Thymus (tissue), 11 donors: Measurements from ENCODE around the gene TSC22D3. TPM values are rescaled to one million over a fixed set of nuclear protein-coding genes. Genes with fewer than 3 reads are reported as not detected.
"Not testable (repeated sequence)": the region's sequence is repeated elsewhere in the genome, so short reads cannot be mapped to it uniquely, and the experiment has no call there.

Experiments
- DNase-seq, 9 donors: peaks; one replicate each; pipeline ENCODE4 v3.0.0-alpha.2; 2013; ENCODE audit warnings: low spot score in 9 of 9, low read depth in 6 of 9, missing footprints in 1 of 9
- H3K27ac ChIP-seq, 2 donors: one replicate each; pipeline ENCODE4 v1.5.1; 2013; ENCODE audit warnings: control low read depth in 1 of 2, low read depth in 1 of 2, low read length in 1 of 2, mild to moderate bottlenecking in 1 of 2, moderate library complexity in 1 of 2
- H3K27me3 ChIP-seq, 2 donors: one replicate each; pipeline ENCODE4 v1.5.1; 2013; ENCODE audit warnings: low read length in 1 of 2; ENCODE audit not compliant: control insufficient read depth in 2 of 2, insufficient read depth in 1 of 2
- H3K36me3 ChIP-seq, 2 donors: one replicate each; pipeline ENCODE4 v1.5.1; 2013; ENCODE audit warnings: low read length in 1 of 2, mild to moderate bottlenecking in 1 of 2, moderate library complexity in 1 of 2; ENCODE audit not compliant: control insufficient read depth in 2 of 2, insufficient read depth in 2 of 2
- H3K4me1 ChIP-seq, 2 donors: one replicate each; pipeline ENCODE4 v1.5.1; 2013; ENCODE audit warnings: low read length in 2 of 2; ENCODE audit not compliant: control insufficient read depth in 2 of 2, insufficient read depth in 2 of 2
- H3K4me3 ChIP-seq, 2 donors: one replicate each; pipeline ENCODE4 v1.5.1; 2013; ENCODE audit warnings: low read length in 2 of 2, control low read depth in 1 of 2, mild to moderate bottlenecking in 1 of 2
- H3K9me3 ChIP-seq, 2 donors: one replicate each; pipeline ENCODE4 v1.5.1; 2013; ENCODE audit warnings: low read length in 1 of 2, mild to moderate bottlenecking in 1 of 2; ENCODE audit not compliant: control insufficient read depth in 2 of 2, insufficient read depth in 1 of 2
- WGBS: extraction: QIAGEN DNeasy Blood & Tissue Kit; methylation state at CpG from one replicate; pipeline ENCODE4 v1.1.7; 2013; 5-methylcytosine and 5-hydroxymethylcytosine counted together
- polyA plus RNA-seq: library from polyadenylated mRNA; stranded (reverse); fragments of 200-250 nt; gene quantifications from one replicate; pipeline ENCODE4 v1.2.3, GENCODE V29; 2013
- total RNA-seq: library from RNA; stranded (reverse); fragments of 120-200 nt; gene quantifications from one replicate; pipeline ENCODE4 v1.2.4, GENCODE V29; 2013
- donor health status: healthy.

The TSC22D3 gene
- total and polyA plus RNA-seq, 2 donors: 63.4 to 873 TPM

DNA sequence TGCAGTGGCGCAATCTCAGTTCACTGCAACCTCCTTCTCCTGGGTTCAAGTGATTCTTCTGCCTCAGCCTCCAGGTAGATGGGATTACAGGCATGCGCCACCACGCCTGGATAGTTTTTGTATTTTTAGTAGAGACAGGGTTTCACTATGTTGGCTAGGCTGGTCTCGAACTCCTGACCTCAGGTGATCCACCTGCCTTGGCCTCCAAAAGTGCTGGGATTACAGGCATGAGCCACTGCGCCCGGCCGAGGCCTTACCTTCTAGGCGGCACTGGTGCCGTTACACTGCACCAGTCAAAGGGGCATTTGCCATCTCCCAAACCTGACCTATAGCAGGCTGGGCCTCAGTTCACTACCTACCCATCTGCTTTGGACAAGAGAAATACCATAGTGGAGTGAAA is 90.0 kb downstream of the TSC22D3 start:
- H3K36me3 ChIP-seq, H3K27me3 ChIP-seq, H3K27ac ChIP-seq, H3K9me3 ChIP-seq, H3K4me3 ChIP-seq, DNase-seq: not testable (repeated sequence)
- H3K4me1 ChIP-seq: peaks cover 5 to 10% of the 10 kb centered on the region in 2 donors
- WGBS: 96% methylated on average over 9 of the region's 9 CpGs

DNA sequence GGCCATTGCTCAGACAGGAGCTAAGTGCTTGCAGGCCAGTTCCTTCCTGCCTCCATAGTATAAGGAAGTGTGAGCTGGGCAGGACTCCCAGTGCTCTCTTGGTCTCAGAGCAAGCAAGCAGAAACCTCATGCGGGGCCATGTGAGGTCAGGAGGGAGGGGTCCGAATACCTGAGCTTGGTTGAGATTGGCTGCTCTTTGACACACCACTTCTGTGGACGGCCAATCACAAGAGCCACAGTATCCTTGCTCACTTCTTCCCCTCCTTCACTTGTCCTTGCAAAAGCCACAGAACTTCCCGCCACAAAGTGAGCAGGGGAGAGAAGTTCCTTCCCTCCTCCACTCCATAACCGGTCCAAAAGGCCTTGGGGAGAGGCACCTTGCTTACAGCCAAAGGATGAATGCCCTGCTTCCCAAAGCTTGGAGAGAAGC is 90.6 kb downstream of the TSC22D3 start:
- H3K36me3 ChIP-seq: no peaks in the 10 kb centered on the region
- WGBS: 12% methylated on average over 5 of the region's 5 CpGs
- no peak overlapping the region for H3K4me3 ChIP-seq
- peak in 2 of 9 donors; percentile 10 to 29 for DNase-seq
- no peaks in the 10 kb centered on the region for H3K9me3 ChIP-seq
- H3K4me1 ChIP-seq: peaks cover 5 to 10% of the 10 kb centered on the region in 2 donors
- H3K27ac ChIP-seq: peak overlapping the region; percentile 31 to 32
- no peaks in the 10 kb centered on the region for H3K27me3 ChIP-seq

DNA sequence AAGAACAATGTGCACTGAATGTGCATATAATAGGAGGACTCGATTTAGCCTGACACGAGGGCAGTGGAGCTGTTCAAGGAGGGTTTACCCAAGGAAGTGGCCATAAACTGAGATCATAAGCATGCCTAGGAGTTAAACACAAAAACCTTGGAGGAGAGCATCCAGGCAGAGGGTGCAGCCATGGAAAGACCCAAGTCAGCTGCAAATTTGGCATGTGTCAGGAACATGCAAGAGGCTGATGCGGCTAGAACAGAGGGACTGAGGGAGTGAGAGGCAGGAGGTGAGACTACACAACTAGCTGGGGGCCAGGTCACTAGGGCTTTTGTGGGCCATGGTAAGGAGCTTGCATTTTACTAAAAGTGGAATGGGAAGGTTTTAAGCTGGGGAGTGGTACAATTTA is 91.7 kb downstream of the TSC22D3 start:
- 96% methylated on average over 3 of the region's 3 CpGs for WGBS
- no peak for DNase-seq
- no peaks in the 10 kb centered on the region for H3K36me3 ChIP-seq
- H3K4me3 ChIP-seq: no peak overlapping the region
- no peaks in the 10 kb centered on the region for H3K9me3 ChIP-seq
- no peak overlapping the region for H3K27ac ChIP-seq
- H3K27me3 ChIP-seq: no peaks in the 10 kb centered on the region
- peaks cover 12 to 17% of the 10 kb centered on the region in 2 donors for H3K4me1 ChIP-seq

DNA sequence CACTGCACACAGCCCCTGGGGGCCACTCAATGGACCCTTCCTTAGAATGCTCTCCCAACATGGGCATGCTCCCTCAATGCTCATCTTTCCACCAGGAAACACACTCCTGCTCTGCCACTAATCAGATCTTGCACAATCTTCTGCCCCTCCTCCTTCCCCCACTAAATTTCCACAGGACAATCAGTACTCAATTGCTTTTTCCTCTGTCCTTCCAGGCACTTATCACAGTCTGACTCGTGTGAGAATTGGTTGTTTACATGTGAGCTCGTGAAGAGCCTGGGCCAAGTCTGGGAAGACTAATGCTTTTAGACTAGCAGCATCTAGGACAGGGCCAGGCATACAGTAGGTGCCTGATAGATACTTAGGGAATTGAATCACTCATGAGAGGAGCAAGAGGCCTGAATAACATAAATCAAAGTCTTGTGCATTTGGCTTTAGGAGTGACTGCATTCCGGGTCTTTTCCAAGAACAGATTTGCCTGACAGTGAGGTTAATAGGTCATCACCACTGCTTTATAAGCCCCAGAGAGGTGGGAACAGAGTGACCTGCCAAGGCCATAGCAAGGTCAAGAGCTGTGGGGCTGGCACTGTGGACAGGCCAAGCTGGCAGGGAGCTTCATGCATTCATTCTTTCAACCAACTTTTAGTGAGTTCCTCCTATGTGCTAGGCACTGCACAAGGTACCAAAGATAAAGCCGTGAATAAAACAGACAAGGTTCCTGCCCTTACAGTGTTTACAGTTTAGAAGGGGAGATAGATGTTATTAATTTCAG is 92.3 kb downstream of the TSC22D3 start:
- no peak overlapping the region for H3K27ac ChIP-seq
- H3K4me3 ChIP-seq: no peak overlapping the region
- WGBS: 93% methylated on average over 4 of the region's 4 CpGs
- H3K27me3 ChIP-seq: no peaks in the 10 kb centered on the region
- no peaks in the 10 kb centered on the region for H3K36me3 ChIP-seq
- H3K4me1 ChIP-seq: peaks cover 16 to 23% of the 10 kb centered on the region in 2 donors
- DNase-seq: no peak
- H3K9me3 ChIP-seq: no peaks in the 10 kb centered on the region

DNA sequence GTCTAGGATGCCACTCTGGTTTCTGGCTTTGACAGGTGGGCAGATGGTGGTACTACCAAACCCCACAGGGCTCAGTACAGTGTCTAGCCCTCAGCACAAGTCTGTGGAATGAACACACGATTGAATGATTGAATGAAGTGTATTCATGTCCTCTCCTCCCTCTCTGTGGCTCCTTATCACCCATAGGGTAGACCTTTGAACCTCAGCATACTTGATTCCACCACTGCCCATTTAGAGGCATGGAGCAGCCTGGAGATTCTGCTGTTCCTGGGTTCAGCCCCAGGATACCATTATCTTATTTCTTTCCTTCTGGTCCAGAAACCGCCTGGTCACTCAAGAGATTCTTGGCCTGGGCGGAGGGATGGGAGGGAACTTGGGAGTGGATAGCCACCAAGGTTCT is 93.3 kb downstream of the TSC22D3 start:
- Histone ChIP-seq H3K36me3 (no peaks in the 10 kb centered on the region), H3K27ac (no peak overlapping the region), H3K9me3 (no peaks in the 10 kb centered on the region), H3K27me3 (peaks cover 0 to 2% of the 10 kb centered on the region in 2 donors), H3K4me1 (peaks cover 24 to 32% of the 10 kb centered on the region in 2 donors), H3K4me3 (no peak overlapping the region)
- no peak for DNase-seq
- 99% methylated on average over 3 of the region's 3 CpGs for WGBS

DNA sequence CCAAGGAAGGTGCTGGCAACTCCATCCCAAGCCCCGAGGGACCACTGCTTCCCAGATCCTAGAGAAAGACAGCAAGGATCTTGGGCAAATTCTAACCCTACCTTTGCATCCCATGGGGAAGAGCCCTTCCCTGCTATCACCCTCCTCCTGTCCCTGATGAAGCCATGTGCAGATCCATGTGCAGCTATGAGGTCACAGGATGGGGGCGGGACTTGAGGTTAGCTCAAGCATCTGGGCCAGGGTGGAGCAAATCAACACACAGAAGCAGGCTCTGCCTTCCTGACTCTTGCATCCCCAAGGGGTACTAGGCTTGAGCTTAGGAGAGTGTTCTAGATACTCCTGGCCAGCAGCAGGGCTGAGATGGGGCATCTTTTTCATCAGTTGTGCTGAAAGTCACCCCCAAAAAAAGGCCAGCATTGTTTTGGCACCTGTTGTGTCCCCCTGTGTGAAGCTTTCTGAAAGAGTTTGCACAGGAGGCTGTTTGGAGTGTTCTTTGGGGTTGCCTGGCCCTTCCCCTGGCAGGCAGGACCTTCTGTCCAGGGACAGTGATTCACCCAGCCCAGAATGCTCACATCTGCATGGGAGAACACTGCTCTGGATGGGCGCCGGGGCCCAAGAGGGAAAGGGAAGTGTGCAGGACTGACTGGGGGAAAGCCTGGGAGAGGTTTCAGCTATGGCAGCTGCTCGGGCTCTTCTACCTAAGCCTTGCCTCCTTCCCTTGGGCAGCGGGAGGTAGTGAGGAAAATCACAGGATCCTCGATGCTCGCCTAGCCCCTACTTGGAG is 96.4 kb downstream of the TSC22D3 start:
- Histone ChIP-seq H3K4me3 (no peak overlapping the region), H3K4me1 (peaks cover 27 to 52% of the 10 kb centered on the region in 2 donors), H3K27ac (peak overlapping the region in 1 of 2 donors; percentile 69), H3K27me3 (peaks cover 0 to 2% of the 10 kb centered on the region in 2 donors), H3K9me3 (no peaks in the 10 kb centered on the region), H3K36me3 (no peaks in the 10 kb centered on the region)
- peak in 8 of 9 donors; percentile 54 to 89 (median 68) for DNase-seq
- 87% methylated on average over 8 of the region's 8 CpGs for WGBS

DNA sequence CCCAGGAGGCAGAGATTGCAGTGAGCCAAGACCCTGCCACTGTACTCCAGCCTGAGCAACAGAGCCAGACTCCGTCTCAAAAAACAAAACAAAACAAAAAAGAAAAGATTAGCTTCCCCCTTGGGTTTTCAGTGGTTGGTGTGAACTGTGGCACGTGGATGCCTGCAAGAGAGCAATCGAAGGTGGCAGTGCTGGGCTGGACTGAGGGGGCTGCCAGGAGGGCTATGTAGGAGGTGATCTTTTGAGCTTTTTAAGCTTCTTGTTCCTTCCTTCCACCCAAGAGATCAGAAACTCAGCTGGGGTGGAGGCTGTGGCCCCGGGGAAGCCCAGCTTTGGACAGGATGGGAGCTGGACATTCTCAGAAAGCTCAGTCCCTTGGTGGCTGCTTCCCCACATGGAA is 97.7 kb downstream of the TSC22D3 start:
- WGBS: 97% methylated on average over 4 of the region's 4 CpGs
- Histone ChIP-seq H3K4me1 (peaks cover 29 to 65% of the 10 kb centered on the region in 2 donors), H3K27me3 (peaks cover 0 to 2% of the 10 kb centered on the region in 2 donors), H3K27ac (no peak overlapping the region), H3K4me3 (no peak overlapping the region), H3K9me3 (no peaks in the 10 kb centered on the region), H3K36me3 (no peaks in the 10 kb centered on the region)
- DNase-seq: no peak

DNA sequence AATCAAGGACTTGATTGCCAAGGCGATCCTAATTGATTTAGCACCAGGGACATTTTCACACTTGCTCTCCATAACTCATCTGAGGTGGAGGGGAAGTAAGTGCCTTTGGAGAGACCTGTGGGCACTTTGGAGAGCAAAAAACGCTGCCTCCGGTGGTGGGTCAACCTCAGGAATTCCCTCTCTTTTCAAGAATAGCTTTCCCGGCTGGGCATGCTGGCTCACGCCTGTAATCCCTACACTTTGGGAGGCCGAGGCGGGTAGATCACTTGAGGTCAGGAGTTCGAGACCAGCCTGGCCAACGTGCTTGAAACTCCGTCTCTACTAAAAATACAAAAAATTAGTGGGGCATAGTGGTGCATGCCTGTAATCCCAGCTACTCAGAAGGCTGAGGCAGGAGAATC is 98.1 kb downstream of the TSC22D3 start:
- Histone ChIP-seq H3K36me3 (no peaks in the 10 kb centered on the region), H3K4me1 (peaks cover 29 to 68% of the 10 kb centered on the region in 2 donors), H3K9me3 (no peaks in the 10 kb centered on the region), H3K4me3 (no peak overlapping the region), H3K27ac (peak overlapping the region in 1 of 2 donors; percentile 85), H3K27me3 (peaks cover 0 to 2% of the 10 kb centered on the region in 2 donors)
- DNase-seq: no peak
- 84% methylated on average over 10 of the region's 10 CpGs for WGBS
